ENCODE data around the gene SGCE. TPM values are rescaled to one million over a fixed set of nuclear protein-coding genes. Genes with fewer than 3 reads are reported as not detected.

The SGCE gene
- total RNA-seq, 1 donor from 2014 or later: 35.4 TPM

DNA sequence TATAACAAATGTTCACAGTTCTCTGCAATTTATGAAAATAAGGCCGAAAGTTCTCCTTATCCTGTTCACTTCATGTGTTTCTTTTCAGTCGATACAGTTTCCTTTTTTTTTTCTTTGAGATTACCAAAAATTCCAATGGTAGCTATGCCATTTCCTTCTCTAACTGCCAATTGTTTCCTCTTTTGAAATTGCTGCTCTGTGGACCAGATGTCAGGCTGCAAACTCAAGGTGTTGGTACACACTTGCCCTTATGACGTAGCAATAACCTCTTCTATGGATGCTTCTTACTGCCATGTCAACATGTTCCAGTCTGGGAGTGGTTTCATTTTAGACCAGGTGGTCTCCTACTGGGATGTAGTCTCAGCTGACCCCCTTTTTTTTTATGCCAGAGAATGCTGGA lies 93.4 kb downstream of the SGCE start:
- Mint-ChIP-seq H3K27me3 (no peaks in the 10 kb centered on the region), H3K9me3 (ENCODE audit: low read depth) (no peaks in the 10 kb centered on the region), H3K36me3 (ENCODE audit: insufficient read depth) (peaks cover 7% of the 10 kb centered on the region), H3K4me1 (ENCODE audit: low read depth) (peaks cover 5% of the 10 kb centered on the region), H3K4me3 (ENCODE audit: low read depth) (no peak overlapping the region), H3K27ac (no peak overlapping the region)
- TF ChIP-seq, protein P1, sequence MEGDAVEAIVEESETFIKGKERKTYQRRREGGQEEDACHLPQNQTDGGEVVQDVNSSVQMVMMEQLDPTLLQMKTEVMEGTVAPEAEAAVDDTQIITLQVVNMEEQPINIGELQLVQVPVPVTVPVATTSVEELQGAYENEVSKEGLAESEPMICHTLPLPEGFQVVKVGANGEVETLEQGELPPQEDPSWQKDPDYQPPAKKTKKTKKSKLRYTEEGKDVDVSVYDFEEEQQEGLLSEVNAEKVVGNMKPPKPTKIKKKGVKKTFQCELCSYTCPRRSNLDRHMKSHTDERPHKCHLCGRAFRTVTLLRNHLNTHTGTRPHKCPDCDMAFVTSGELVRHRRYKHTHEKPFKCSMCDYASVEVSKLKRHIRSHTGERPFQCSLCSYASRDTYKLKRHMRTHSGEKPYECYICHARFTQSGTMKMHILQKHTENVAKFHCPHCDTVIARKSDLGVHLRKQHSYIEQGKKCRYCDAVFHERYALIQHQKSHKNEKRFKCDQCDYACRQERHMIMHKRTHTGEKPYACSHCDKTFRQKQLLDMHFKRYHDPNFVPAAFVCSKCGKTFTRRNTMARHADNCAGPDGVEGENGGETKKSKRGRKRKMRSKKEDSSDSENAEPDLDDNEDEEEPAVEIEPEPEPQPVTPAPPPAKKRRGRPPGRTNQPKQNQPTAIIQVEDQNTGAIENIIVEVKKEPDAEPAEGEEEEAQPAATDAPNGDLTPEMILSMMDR (IDR thresholded peaks at IDR 0.05; ENCODE audit: unreplicated experiment): no peak
- DNase-seq (ENCODE audit: low spot score, unreplicated experiment): no peak

DNA sequence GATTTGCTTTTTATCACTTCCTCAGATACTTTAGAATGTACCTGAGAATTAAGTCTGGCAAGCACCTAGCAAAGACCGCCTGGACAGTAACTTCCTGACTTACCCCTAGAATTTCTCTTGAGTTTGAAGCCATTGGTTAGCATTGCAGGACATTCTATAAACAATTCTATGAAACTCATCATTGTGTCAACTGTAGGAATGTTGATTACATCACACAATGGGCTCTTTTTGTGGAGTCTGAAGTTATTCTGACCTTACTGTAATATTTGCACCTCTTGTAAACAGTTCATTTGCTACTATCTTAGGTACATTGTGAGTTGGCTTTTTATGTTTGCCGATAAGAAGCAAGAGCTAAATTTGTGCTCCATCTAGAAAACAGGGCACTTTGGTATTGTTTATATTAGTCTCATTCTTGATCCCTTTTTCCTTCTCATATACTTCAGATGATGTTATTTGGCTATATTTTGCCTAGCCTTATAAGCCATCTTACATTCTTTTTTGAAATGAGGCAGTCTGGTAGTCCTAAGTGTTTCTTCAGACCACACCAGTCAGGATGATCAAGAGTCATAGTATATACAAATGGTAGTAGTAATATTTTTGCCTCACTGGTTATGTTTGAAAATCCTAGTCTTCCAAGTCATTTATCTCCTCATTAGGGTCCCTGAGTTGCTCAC lies 94.0 kb downstream of the SGCE start:
- no peaks in the 10 kb centered on the region for H3K9me3 Mint-ChIP-seq (ENCODE audit: low read depth)
- no peak overlapping the region for H3K27ac Mint-ChIP-seq
- no peak overlapping the region for H3K4me3 Mint-ChIP-seq (ENCODE audit: low read depth)
- DNase-seq (ENCODE audit: low spot score, unreplicated experiment): no peak
- TF ChIP-seq, protein P1 (IDR thresholded peaks at IDR 0.05; ENCODE audit: unreplicated experiment): no peak
- H3K27me3 Mint-ChIP-seq: no peaks in the 10 kb centered on the region
- peaks cover 5% of the 10 kb centered on the region for H3K4me1 Mint-ChIP-seq (ENCODE audit: low read depth)
- peaks cover 12% of the 10 kb centered on the region for H3K36me3 Mint-ChIP-seq (ENCODE audit: insufficient read depth)

DNA sequence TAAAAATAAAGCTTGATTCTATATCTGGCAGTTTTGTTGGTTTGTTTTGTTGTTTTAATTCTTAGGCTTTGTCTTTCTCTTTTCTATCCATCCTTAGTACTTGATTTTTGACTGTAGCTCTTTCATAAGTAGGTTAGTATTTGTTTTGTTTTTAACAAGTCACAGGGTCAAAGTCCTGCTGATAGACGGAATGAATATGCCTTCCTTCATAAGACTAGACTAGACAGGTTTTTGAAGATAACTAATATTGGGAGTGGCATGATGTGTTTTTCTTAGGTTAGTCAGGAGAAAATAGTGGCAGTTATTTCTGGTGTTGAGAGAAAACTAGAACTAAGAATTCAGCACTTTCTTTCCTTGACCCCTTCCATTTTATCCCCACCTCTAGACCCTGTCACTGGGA lies 96.0 kb downstream of the SGCE start:
- H3K4me3 Mint-ChIP-seq (ENCODE audit: low read depth): no peak overlapping the region
- H3K27me3 Mint-ChIP-seq: no peaks in the 10 kb centered on the region
- no peak overlapping the region for H3K27ac Mint-ChIP-seq
- TF ChIP-seq, protein P1 (IDR thresholded peaks at IDR 0.05; ENCODE audit: unreplicated experiment): no peak
- H3K9me3 Mint-ChIP-seq (ENCODE audit: low read depth): no peaks in the 10 kb centered on the region
- H3K4me1 Mint-ChIP-seq (ENCODE audit: low read depth): peaks cover 5% of the 10 kb centered on the region
- H3K36me3 Mint-ChIP-seq (ENCODE audit: insufficient read depth): peaks cover 16% of the 10 kb centered on the region
- no peak for DNase-seq (ENCODE audit: low spot score, unreplicated experiment)

DNA sequence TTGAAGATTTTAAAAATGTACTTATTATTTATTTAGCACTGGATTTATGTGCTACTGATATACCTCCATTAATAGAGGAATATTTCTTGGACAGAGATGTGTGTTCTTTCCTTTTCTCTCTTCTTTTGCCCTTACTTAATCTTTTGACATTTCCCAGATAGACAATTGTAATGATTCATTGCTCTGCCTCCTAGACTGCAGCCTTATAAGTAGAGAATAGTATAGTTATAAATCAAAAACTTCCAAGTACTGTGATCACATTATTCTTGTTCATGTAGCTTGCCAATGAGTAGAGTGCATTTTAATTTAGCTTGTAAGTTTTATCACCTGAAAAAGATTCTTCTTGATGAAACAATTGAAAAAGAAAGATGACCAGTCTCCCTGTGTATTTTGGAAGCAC lies 98.7 kb downstream of the SGCE start:
- Mint-ChIP-seq H3K27ac (no peak overlapping the region), H3K9me3 (ENCODE audit: low read depth) (no peaks in the 10 kb centered on the region), H3K27me3 (no peaks in the 10 kb centered on the region), H3K4me3 (ENCODE audit: low read depth) (no peak overlapping the region), H3K4me1 (ENCODE audit: low read depth) (peaks cover 9% of the 10 kb centered on the region), H3K36me3 (ENCODE audit: insufficient read depth) (peaks cover 30% of the 10 kb centered on the region)
- DNase-seq (ENCODE audit: low spot score, unreplicated experiment): no peak
- TF ChIP-seq, protein P1 (IDR thresholded peaks at IDR 0.05; ENCODE audit: unreplicated experiment): no peak

DNA sequence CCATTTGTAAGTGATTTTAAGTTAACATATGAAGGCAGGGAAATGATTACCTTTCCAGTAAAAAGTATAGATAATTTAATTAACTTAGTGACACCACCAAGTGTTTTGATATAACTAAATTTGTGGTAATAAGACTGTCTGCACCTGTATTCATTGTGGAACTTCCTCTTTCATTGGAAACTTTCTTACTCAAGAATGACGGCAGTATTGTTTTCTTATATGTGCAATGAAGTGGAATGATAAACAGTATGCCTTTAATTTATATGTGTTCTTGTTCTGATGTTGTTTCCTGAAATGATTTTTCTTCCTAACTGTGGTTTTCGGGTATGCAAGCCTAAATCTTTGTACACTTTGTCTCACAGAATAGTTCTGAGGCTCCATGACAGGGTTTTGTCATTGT lies 99.9 kb downstream of the SGCE start:
- TF ChIP-seq, protein P1 (IDR thresholded peaks at IDR 0.05; ENCODE audit: unreplicated experiment): no peak
- Mint-ChIP-seq H3K27ac (no peak overlapping the region), H3K4me1 (ENCODE audit: low read depth) (peaks cover 9% of the 10 kb centered on the region), H3K4me3 (ENCODE audit: low read depth) (no peak overlapping the region), H3K9me3 (ENCODE audit: low read depth) (no peaks in the 10 kb centered on the region), H3K27me3 (no peaks in the 10 kb centered on the region), H3K36me3 (ENCODE audit: insufficient read depth) (peaks cover 31% of the 10 kb centered on the region)
- no peak for DNase-seq (ENCODE audit: low spot score, unreplicated experiment)
